GM18498 (cell line): Measurements from ENCODE around the gene ERBB4.

Source experiments
- ATAC-seq: cut with Tn5 transposase; IDR thresholded peaks from one replicate; pipeline ENCODE4 v1.9.1; 2021; ENCODE audit warnings: mild to moderate bottlenecking, moderate library complexity; ENCODE audit not compliant: unreplicated experiment

The ERBB4 gene

DNA sequence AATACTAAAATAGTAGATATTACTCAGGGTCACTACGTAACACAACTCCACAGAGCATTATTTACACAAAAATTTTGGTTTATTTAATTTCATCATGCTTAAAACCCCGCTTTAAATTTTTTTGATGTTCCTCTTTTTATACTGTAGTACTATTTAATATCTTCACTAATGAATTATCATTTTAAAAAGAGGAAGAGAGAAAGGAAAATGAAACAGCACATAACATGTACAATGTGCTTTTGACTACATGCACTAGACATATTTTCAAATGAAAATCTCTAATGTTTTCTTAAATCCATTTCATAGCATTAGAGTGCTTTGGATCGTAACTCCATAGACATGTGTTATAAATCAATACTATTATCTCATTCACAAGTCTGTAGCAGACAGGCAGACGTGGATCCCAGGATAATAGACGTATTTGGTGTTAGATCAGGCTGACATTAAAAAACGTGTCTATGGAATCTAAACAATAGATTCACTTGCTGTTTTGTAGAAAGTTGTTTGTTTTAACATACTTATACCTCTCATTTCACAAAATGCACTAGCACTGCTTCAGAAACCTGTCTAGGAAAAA lies 1085.2 kb downstream of the ERBB4 start:
- ATAC-seq = no peak

GRCh38 chr2:211451642-211452041 lies 1087.0 kb downstream of the ERBB4 start:
- no peak for ATAC-seq

- no peak for ATAC-seq
Measured at GRCh38 chr2:211449819-211450218, 1088.8 kb downstream of the ERBB4 start.

GRCh38 chr2:211447548-211447947 lies 1091.1 kb downstream of the ERBB4 start:
- ATAC-seq = no peak

GRCh38 chr2:211440107-211440506 lies 1098.5 kb downstream of the ERBB4 start:
- no peak for ATAC-seq

- ATAC-seq = no peak
Measured at GRCh38 chr2:211439011-211439410, 1099.6 kb downstream of the ERBB4 start.

DNA sequence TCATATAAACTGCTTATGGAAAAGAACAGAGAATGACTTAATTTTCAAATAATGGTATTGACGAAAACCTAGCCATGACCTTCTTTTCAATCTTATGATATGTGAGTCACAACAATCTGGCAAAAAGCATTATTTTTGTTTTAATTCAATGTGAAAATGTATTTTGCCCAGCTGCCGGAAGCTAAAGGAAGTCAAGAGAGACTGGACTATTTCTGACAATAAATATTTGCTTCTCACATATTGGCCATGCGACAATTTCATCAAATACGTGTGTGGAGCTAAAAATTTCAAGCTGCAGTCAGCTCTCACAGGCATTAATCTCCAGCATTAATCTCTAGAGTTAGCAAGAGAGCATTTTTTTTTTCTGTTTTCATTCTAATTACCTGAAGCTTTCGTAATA lies 1101.2 kb downstream of the ERBB4 start:
- no peak for ATAC-seq

- no peak for ATAC-seq
Measured at GRCh38 chr2:211436182-211436581, 1102.4 kb downstream of the ERBB4 start.

DNA sequence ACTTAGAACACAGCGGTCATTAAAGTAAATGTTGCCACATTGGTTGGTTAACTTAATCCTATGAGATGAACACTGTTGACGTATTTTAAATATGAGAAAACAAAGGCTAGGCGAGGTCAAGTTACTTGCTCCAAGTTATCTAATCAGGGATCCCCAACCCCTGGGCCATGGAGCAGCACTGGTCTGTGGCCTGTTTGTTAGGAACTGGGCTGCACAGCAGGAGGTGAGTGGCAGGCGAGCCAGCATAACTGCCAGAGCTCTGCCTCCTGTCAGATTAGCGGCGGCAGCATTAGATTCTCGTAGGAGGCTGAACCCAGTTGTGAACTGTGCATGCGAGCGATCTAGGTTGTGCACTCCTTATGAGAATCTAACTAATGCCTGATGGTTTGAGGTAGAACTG lies 1103.3 kb downstream of the ERBB4 start:
- no peak for ATAC-seq

DNA sequence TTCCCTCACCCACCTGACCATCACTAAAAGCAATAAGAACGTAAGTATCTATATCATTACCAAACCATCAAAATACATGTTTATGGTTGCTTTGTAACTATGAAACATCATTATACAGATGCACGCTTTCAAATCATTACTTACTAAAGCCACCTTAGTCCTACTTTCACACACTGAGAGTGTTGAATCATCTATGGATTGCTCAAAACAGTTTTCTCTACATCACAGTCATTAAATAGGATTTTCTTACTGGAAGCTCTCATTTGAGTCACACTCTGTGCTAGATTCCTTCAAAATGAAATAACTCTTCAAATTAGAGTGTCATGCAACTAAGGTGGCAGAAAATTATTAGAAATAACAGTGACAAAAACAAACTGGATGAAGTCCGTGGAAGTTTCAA lies 1103.8 kb downstream of the ERBB4 start:
- ATAC-seq = no peak

DNA sequence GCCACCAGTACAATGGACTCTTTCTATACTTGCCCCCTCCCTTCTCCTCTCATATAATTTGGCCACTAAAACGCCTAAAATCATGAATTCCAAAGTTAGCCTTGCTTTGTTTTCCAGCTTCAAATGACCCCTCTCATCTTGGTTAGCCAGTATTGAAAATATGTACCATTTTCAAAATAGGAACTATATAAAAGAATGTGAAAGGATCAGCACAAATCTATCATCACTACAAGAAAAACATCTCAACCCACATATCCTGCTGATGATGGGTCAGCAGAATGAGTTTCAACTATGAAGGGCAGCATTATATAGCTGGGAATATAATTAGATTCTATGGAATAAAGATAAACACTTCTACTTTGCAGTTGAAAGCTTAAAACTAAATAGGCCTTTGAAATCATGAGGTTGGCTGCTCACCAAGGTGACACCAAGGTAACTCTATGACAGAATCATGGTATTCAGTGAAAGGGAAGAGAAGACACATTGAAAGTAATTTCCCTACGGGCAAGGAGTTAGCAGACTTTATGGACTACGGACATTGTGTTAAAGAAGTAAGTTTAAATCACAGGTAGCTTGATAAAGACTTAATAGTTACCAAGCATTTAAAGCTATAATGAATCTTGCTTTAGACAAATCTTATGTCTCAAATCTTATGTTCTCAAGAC lies 1109.2 kb downstream of the ERBB4 start:
- ATAC-seq = no peak

- ATAC-seq = no peak
Measured at GRCh38 chr2:211426240-211426639, 1112.4 kb downstream of the ERBB4 start.

DNA sequence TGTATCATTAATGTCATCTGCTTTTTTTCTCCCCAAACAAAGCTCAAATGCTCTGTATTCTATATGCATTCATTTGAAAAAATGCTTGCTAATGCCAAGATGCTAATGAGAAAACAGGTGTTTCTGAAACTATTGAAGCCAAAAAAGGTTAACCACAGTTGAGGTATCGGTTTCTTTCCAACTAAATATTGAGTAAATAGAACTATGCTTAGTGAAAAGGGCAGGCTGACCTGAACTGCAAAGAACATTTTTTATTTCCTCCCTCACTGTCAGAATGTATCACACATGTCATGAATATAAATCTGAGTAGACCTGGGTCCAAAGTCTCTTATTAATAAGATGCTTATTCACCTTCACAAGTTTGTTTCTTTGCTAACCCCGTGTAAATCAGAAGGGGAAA lies 1115.6 kb downstream of the ERBB4 start:
- no peak for ATAC-seq

DNA sequence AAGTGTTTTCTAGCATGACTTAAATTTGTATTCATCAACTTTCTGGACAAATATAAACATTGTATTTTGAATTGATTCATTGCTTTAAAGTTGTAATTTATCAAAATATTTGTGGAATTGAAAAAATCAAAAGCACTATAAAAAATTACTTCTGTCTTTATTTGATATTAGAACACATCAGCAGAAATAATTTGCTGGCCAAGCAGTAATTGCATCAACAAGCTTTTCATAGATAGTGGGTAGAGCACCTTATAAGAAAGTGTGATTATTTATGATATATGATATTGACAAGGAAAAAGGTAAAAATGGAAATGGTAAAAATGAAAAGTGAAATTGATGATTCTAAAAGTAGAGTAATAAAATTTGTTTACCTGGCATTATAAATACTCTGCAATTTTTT lies 1121.1 kb downstream of the ERBB4 start:
- no peak for ATAC-seq

- no peak for ATAC-seq
Measured at GRCh38 chr2:211416373-211416772, 1122.2 kb downstream of the ERBB4 start.

- no peak for ATAC-seq
Measured at GRCh38 chr2:211413746-211414145, 1124.9 kb downstream of the ERBB4 start.

- no peak for ATAC-seq
Measured at GRCh38 chr2:211408483-211408891, 1130.1 kb downstream of the ERBB4 start.

DNA sequence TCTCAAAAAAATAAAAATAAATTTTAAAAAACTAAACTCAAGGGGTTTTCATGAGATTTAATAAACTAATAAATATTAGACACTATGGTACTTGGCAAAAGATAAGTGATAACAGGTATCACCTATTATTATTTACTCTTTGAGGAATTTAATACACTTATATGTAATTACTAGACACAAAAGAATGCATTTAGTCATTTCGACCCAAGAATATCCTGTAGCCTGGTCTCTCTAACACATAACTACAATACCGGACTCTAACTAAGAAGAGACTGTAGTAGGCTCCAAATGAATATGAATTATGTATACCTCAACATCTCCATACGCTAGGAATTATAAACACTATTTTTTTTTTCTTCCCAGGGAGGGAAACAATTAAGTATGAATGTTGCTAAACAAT lies 1131.5 kb downstream of the ERBB4 start:
- no peak for ATAC-seq

GRCh38 chr2:211405036-211405435 lies 1133.6 kb downstream of the ERBB4 start:
- no peak for ATAC-seq

- no peak for ATAC-seq
Measured at GRCh38 chr2:211404098-211404497, 1134.5 kb downstream of the ERBB4 start.

DNA sequence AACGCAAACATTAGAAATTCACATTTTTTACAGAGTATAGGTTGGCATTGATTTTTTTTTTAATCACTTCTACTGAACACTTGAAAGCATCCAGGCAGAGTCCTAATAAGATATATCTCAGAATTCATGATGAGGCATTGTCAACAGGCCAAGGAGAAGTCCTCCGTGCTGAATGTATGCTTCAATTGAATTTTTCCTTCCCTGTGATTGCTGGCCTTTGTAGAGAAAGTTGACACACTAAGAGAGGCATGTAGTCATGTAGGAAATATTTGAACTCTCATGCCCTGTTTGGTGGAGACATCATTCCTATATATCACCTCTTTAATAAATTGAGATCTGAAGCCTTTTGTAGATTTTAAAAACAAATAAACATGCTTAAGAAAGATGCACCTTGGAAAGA lies 1137.3 kb downstream of the ERBB4 start:
- ATAC-seq = no peak

DNA sequence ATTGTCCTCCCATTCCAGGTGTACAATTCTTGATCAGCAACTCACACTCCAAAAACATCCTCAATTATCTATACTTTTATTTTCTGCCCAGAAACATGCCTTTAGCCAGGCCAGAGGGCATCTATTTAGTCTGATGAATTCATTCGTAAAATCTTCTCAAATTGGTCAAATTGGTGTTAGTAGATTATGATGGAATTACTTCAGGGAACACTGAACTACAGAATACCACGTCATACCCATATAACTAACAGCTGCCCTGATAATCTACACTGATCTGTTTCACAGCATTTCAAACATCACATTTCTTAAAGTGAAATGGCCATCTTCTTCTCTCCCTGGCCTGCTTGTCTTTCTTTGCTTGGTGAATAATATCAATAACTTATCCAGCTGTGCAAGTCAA lies 1140.8 kb downstream of the ERBB4 start:
- no peak for ATAC-seq

- no peak for ATAC-seq
Measured at GRCh38 chr2:211396815-211397214, 1141.8 kb downstream of the ERBB4 start.
